ENCODE data around the gene LMCD1. TPM values are rescaled to one million over a fixed set of nuclear protein-coding genes. Genes with fewer than 3 reads are reported as not detected.

Gene LMCD1
- total RNA-seq, 2 experiments from 2014 or later = 0.36 to 0.55 TPM

DNA sequence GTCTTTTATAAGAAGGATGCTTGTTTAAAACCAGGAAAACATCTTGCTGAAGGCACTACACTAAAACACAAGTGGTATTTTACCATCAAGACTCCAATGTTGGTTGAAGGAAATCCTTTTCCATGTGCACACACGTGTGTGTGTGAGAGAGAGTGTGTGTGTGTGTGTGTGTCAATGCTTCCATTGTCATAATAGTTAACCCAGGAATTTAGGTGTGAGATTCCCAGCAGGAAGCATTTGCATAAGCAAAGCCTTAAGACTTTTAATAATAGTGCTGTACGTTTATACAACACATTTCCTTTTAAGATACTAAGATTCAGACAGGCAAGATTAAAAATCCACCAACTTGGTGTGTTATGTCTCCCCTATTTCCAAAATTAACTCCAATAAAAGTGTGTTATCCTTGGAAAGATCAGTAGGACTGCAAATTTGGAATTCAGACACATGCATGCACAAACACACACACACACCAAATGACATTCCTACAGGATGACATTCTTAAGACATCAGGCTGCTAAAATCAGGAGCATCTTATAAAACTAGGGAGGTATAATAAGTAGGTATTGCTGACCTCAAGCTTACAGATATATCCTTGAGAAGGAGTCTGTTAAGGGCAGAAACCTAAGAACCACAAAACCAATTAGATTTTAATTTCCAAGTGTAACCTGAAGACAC lies 18.3 kb downstream of the LMCD1 start:
- H3K27ac Mint-ChIP-seq = no peak overlapping the region
- TF ChIP-seq, protein P1, sequence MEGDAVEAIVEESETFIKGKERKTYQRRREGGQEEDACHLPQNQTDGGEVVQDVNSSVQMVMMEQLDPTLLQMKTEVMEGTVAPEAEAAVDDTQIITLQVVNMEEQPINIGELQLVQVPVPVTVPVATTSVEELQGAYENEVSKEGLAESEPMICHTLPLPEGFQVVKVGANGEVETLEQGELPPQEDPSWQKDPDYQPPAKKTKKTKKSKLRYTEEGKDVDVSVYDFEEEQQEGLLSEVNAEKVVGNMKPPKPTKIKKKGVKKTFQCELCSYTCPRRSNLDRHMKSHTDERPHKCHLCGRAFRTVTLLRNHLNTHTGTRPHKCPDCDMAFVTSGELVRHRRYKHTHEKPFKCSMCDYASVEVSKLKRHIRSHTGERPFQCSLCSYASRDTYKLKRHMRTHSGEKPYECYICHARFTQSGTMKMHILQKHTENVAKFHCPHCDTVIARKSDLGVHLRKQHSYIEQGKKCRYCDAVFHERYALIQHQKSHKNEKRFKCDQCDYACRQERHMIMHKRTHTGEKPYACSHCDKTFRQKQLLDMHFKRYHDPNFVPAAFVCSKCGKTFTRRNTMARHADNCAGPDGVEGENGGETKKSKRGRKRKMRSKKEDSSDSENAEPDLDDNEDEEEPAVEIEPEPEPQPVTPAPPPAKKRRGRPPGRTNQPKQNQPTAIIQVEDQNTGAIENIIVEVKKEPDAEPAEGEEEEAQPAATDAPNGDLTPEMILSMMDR (IDR thresholded peaks at IDR 0.05) = no peak
- no peak for ATAC-seq (ENCODE audit: poor library complexity)

DNA sequence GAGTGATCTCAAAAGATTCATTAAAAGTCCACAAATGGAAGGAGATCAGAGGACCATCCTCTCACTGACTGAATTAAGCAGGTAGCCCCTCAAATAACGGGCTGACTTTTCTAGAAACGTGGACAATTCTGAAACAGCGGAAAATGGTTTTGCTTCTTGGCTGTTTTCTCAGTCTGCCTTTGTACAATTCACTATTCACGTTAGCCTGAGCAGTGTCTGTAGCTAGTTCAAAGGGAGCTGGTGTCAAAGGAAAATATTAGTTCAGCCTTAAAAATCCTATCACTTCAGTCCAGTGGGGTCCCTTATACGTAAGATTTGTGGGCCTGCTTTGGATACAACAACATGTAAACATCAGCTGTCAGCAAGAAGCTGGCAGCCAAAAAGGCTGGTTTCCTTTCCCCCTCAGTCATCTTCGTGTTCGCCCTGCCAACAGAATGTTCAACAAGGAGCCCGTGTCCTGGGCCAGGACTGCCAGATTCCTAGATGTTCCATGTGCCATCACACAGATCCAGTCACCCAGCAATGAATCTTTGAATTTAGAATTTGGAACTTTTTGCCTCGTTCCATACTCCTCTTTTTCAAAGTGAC lies 19.3 kb downstream of the LMCD1 start:
- H3K27me3 ChIP-seq (ENCODE audit: control insufficient read depth in 1 of 2, insufficient read depth in 2 of 2, low read length in 2 of 2) = no peaks in the 10 kb centered on the region
- no peak overlapping the region for H3K27ac Mint-ChIP-seq
- no peak overlapping the region for H3K27ac ChIP-seq (ENCODE audit: low read depth in 1 of 2, low read length in 2 of 2)
- peaks cover 7% of the 10 kb centered on the region for H3K27me3 Mint-ChIP-seq
- H3K4me1 Mint-ChIP-seq (ENCODE audit: low read depth) = no peaks in the 10 kb centered on the region
- H3K4me3 Mint-ChIP-seq = no peak overlapping the region
- ATAC-seq (ENCODE audit: poor library complexity) (no peak), DNase-seq (no peak)
- H3K9me3 ChIP-seq (ENCODE audit: control insufficient read depth in 1 of 2, insufficient read depth in 1 of 2, low read length in 2 of 2) = no peaks in the 10 kb centered on the region
- CTCF ChIA-PET = no interaction called here
- POLR2A ChIA-PET = no interaction called here
- TF ChIP-seq, protein P1 (IDR thresholded peaks at IDR 0.05) = no peak
- H3K9me3 Mint-ChIP-seq = peaks cover 3% of the 10 kb centered on the region
- H3K36me3 Mint-ChIP-seq (ENCODE audit: low read depth) = no peaks in the 10 kb centered on the region
- H3K4me1 ChIP-seq (ENCODE audit: insufficient read depth, low read length) = no peaks in the 10 kb centered on the region
- no peak overlapping the region for H3K4me3 ChIP-seq (ENCODE audit: low read length)
- no peaks in the 10 kb centered on the region for H3K36me3 ChIP-seq (ENCODE audit: insufficient read depth, low read length)
- intact Hi-C loops (cut with DNase I, micrococcal nuclease) = no loop called here

More for the DNA sequence above, 18.3 kb downstream of the LMCD1 start:
- H3K27me3 Mint-ChIP-seq = peaks cover 14% of the 10 kb centered on the region
- no peak for DNase-seq
- POLR2A ChIA-PET = no interaction called here
- Histone ChIP-seq H3K27me3 (ENCODE audit: control insufficient read depth in 1 of 2, insufficient read depth in 2 of 2, low read length in 2 of 2) (no peaks in the 10 kb centered on the region), H3K9me3 (ENCODE audit: control insufficient read depth in 1 of 2, insufficient read depth in 1 of 2, low read length in 2 of 2) (no peaks in the 10 kb centered on the region), H3K36me3 (ENCODE audit: insufficient read depth, low read length) (no peaks in the 10 kb centered on the region), H3K27ac (ENCODE audit: low read depth in 1 of 2, low read length in 2 of 2) (no peak overlapping the region), H3K4me3 (ENCODE audit: low read length) (no peak overlapping the region), H3K4me1 (ENCODE audit: insufficient read depth, low read length) (no peaks in the 10 kb centered on the region)
- CTCF ChIA-PET = no interaction called here
- H3K4me1 Mint-ChIP-seq (ENCODE audit: low read depth) = no peaks in the 10 kb centered on the region
- H3K9me3 Mint-ChIP-seq = peaks cover 3% of the 10 kb centered on the region
- no peak overlapping the region for H3K4me3 Mint-ChIP-seq
- intact Hi-C loops (cut with DNase I, micrococcal nuclease) = no loop called here
- H3K36me3 Mint-ChIP-seq (ENCODE audit: low read depth) = no peaks in the 10 kb centered on the region

GRCh38 chr3:8523041-8523440 lies 21.4 kb downstream of the LMCD1 start:
- H3K4me1 ChIP-seq (ENCODE audit: insufficient read depth, low read length) = no peaks in the 10 kb centered on the region
- no peak overlapping the region for H3K4me3 ChIP-seq (ENCODE audit: low read length)
- ATAC-seq (ENCODE audit: poor library complexity) (no peak), DNase-seq (no peak)
- H3K4me1 Mint-ChIP-seq (ENCODE audit: low read depth) = no peaks in the 10 kb centered on the region
- H3K9me3 ChIP-seq (ENCODE audit: control insufficient read depth in 1 of 2, insufficient read depth in 1 of 2, low read length in 2 of 2) = no peaks in the 10 kb centered on the region
- no peak overlapping the region for H3K27ac Mint-ChIP-seq
- ChIA-PET CTCF (no interaction called here), POLR2A (no interaction called here)
- no peaks in the 10 kb centered on the region for H3K36me3 ChIP-seq (ENCODE audit: insufficient read depth, low read length)
- peaks cover 3% of the 10 kb centered on the region for H3K9me3 Mint-ChIP-seq
- H3K27ac ChIP-seq (ENCODE audit: low read depth in 1 of 2, low read length in 2 of 2) = no peak overlapping the region
- intact Hi-C loops (cut with DNase I, micrococcal nuclease) = no loop called here
- H3K4me3 Mint-ChIP-seq = no peak overlapping the region
- H3K36me3 Mint-ChIP-seq (ENCODE audit: low read depth) = no peaks in the 10 kb centered on the region
- peaks cover 7% of the 10 kb centered on the region for H3K27me3 Mint-ChIP-seq
- TF ChIP-seq, protein P1 (IDR thresholded peaks at IDR 0.05) = no peak
- H3K27me3 ChIP-seq (ENCODE audit: control insufficient read depth in 1 of 2, insufficient read depth in 2 of 2, low read length in 2 of 2) = no peaks in the 10 kb centered on the region
